ENCODE data around the gene LAMA1.

LAMA1 gene

GRCh38 chr18:6927153-6927552 is 190.4 kb downstream of the LAMA1 start:
- Histone ChIP-seq H3K27me3 (no peaks in the 10 kb centered on the region), H3K9me3 (no peaks in the 10 kb centered on the region), H3K27ac (no peak overlapping the region), H3K4me1 (ENCODE audit: control insufficient read depth in 1 of 2, insufficient read depth in 1 of 2, low read depth in 1 of 2, low read length in 1 of 2) (no peaks in the 10 kb centered on the region), H3K4me3 (ENCODE audit: low read depth in 1 of 2, low read length in 1 of 2) (no peak overlapping the region), H3K36me3 (no peaks in the 10 kb centered on the region)
- TF ChIP-seq CTCF (IDR thresholded peaks at IDR 0.05) = no peak

GRCh38 chr18:6923220-6923619 is 194.4 kb downstream of the LAMA1 start:
- H3K4me3 ChIP-seq (ENCODE audit: low read depth in 1 of 2, low read length in 1 of 2) = no peak overlapping the region
- no peaks in the 10 kb centered on the region for H3K9me3 ChIP-seq
- H3K27ac ChIP-seq = no peak overlapping the region
- H3K4me1 ChIP-seq (ENCODE audit: control insufficient read depth in 1 of 2, insufficient read depth in 1 of 2, low read depth in 1 of 2, low read length in 1 of 2) = no peaks in the 10 kb centered on the region
- no peaks in the 10 kb centered on the region for H3K27me3 ChIP-seq
- H3K36me3 ChIP-seq = no peaks in the 10 kb centered on the region
- TF ChIP-seq CTCF (IDR thresholded peaks at IDR 0.05) = no peak

GRCh38 chr18:6921571-6921970 is 196.0 kb downstream of the LAMA1 start:
- no peak overlapping the region for H3K4me3 ChIP-seq (ENCODE audit: low read depth in 1 of 2, low read length in 1 of 2)
- no peaks in the 10 kb centered on the region for H3K36me3 ChIP-seq
- no peak overlapping the region for H3K27ac ChIP-seq
- H3K27me3 ChIP-seq = no peaks in the 10 kb centered on the region
- no peaks in the 10 kb centered on the region for H3K9me3 ChIP-seq
- H3K4me1 ChIP-seq (ENCODE audit: control insufficient read depth in 1 of 2, insufficient read depth in 1 of 2, low read depth in 1 of 2, low read length in 1 of 2) = no peaks in the 10 kb centered on the region
- TF ChIP-seq CTCF (IDR thresholded peaks at IDR 0.05) = no peak

GRCh38 chr18:6920099-6920955 is 197.3 kb downstream of the LAMA1 start:
- no peaks in the 10 kb centered on the region for H3K36me3 ChIP-seq
- H3K27me3 ChIP-seq = no peaks in the 10 kb centered on the region
- TF ChIP-seq CTCF (IDR thresholded peaks at IDR 0.05) = no peak

GRCh38 chr18:6917072-6917471 is 200.5 kb downstream of the LAMA1 start:
- H3K9me3 ChIP-seq = no peaks in the 10 kb centered on the region
- peaks cover 4% of the 10 kb centered on the region for H3K27me3 ChIP-seq
- H3K36me3 ChIP-seq = no peaks in the 10 kb centered on the region
- no peak overlapping the region for H3K4me3 ChIP-seq (ENCODE audit: low read depth in 1 of 2, low read length in 1 of 2)
- TF ChIP-seq CTCF (IDR thresholded peaks at IDR 0.05) = no peak
- no peaks in the 10 kb centered on the region for H3K4me1 ChIP-seq (ENCODE audit: control insufficient read depth in 1 of 2, insufficient read depth in 1 of 2, low read depth in 1 of 2, low read length in 1 of 2)
- no peak overlapping the region for H3K27ac ChIP-seq

More at GRCh38 chr18:6920099-6920955, 197.3 kb downstream of the LAMA1 start:
- Histone ChIP-seq H3K4me3 (ENCODE audit: low read depth in 1 of 2, low read length in 1 of 2) (no peak overlapping the region), H3K9me3 (no peaks in the 10 kb centered on the region), H3K4me1 (ENCODE audit: control insufficient read depth in 1 of 2, insufficient read depth in 1 of 2, low read depth in 1 of 2, low read length in 1 of 2) (no peaks in the 10 kb centered on the region), H3K27ac (no peak overlapping the region)
